Common myeloid progenitor, CD34-positive (primary cell): ENCODE results near the gene DHRS12.
"Not testable (repeated sequence)": the region's sequence is repeated elsewhere in the genome, so short reads cannot be mapped to it uniquely, and the experiment has no call there.

Experiments used
- CTCF ChIA-PET: fragments of 350-600 bp; sonication (Branson Sonifier 250); formaldehyde crosslinking; loops from one replicate; lab custom pipeline; 2021; ENCODE audit warnings: antibody characterized with exemption; lab: Charles Lee
- POLR2A ChIA-PET: fragments of 350-600 bp; sonication (Branson Sonifier 250); formaldehyde crosslinking; loops from one replicate; lab custom pipeline; 2021; ENCODE audit warnings: antibody characterized with exemption; lab: Charles Lee
- DNase-seq, 3 donors: peaks; one replicate each; pipeline versions ENCODE4 v3.0.0 to v3.0.0-alpha.2; 2013
- H3K27ac ChIP-seq, 2 experiments: 1 replicate in 1 of 2; 2 replicates in 1 of 2; pipeline ENCODE4 v1.7.0; 2013; ENCODE audit warnings: inconsistent platforms in 2 of 2, low read length in 2 of 2, mild to moderate bottlenecking in 2 of 2, low read depth in 1 of 2, moderate library complexity in 1 of 2; ENCODE audit not compliant: severe bottlenecking in 2 of 2, insufficient read depth in 1 of 2, poor library complexity in 1 of 2
- H3K27me3 ChIP-seq, 5 experiments: replicated peaks in 2 of 5; 1 replicate in 3 of 5; 2 replicates in 2 of 5; pipeline versions ENCODE4 v1.6.1 to v1.7.0; 2013; ENCODE audit warnings: low read length in 4 of 5, mild to moderate bottlenecking in 2 of 5, moderate library complexity in 2 of 5, inconsistent platforms in 1 of 5; ENCODE audit not compliant: insufficient read depth in 5 of 5, control insufficient read depth in 4 of 5
- H3K36me3 ChIP-seq, 4 experiments: 1 replicate in 2 of 4; 2 replicates in 2 of 4; pipeline versions ENCODE4 v1.6.1 to v1.7.0; 2013; ENCODE audit warnings: low read length in 3 of 4, control low read depth in 1 of 4, mild to moderate bottlenecking in 1 of 4; ENCODE audit not compliant: control insufficient read depth in 4 of 4, insufficient read depth in 4 of 4
- H3K4me1 ChIP-seq, 4 experiments: 1 replicate in 3 of 4; 2 replicates in 1 of 4; pipeline versions ENCODE4 v1.6.1 to v1.7.1; 2013; ENCODE audit warnings: low read length in 3 of 4, mild to moderate bottlenecking in 3 of 4, control low read depth in 1 of 4, inconsistent platforms in 1 of 4, moderate library complexity in 1 of 4; ENCODE audit not compliant: control insufficient read depth in 4 of 4, insufficient read depth in 4 of 4; ENCODE audit errors: control extremely low read depth in 1 of 4
- H3K4me3 ChIP-seq, 7 experiments: 1 replicate in 4 of 7; 2 replicates in 3 of 7; pipeline versions ENCODE4 v1.5.1 to v1.7.0; 2013; ENCODE audit warnings: mild to moderate bottlenecking in 7 of 7, low read length in 6 of 7, moderate library complexity in 6 of 7, inconsistent platforms in 2 of 7, low read depth in 2 of 7, control low read depth in 1 of 7; ENCODE audit not compliant: insufficient read depth in 4 of 7, control insufficient read depth in 1 of 7; ENCODE audit errors: extremely low read depth in 1 of 7
- H3K9me3 ChIP-seq, 5 experiments: 1 replicate in 4 of 5; 2 replicates in 1 of 5; pipeline versions ENCODE4 v1.6.1 to v1.7.1; 2013; ENCODE audit warnings: low read length in 4 of 5, mild to moderate bottlenecking in 2 of 5, inconsistent platforms in 1 of 5, low read depth in 1 of 5, moderate library complexity in 1 of 5; ENCODE audit not compliant: control insufficient read depth in 4 of 5, insufficient read depth in 2 of 5; ENCODE audit errors: control extremely low read depth in 1 of 5
- WGBS: methylation state at CpG from one replicate; pipeline ENCODE4 v1.1.5; 2013; ENCODE audit not compliant: insufficient coverage; 5-methylcytosine and 5-hydroxymethylcytosine counted together

DHRS12 gene

DNA sequence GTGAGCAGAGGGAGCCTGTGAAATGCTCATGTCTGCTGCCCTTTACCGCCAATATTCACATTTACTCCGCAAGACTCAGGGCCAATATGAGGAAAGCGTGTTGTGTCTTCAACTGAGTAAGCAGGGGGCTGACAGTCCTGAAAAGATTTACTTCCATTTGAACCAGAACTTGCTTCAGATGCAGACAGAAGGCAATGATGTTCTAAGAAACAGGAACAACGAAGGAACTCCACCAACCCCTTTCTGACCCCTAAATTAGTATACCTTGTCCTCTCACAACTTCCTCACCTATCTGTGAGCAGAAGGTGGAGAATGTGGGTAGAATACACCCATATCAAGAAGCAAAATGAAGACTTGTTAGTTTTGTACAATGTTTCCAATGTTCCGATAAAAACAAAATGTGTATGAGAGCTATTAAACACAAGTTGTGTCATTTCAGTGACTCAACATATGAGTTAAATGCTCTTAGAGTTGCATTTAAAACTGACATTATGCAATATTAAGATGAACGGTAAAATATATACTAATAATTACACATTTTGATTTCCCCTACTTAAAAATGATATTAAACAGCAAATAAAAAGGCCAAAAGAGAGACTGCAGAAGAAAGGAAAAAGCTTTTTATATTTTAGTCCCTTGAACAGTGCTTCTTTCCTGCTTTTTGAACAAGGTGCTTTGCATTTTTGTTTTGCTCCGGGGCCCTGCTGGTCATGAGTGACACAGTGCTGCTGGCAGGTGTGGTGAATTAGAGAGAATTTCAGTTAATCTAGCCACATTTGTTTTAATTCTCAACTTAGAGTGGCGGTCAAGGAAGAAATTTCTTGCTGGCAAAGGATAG is 25.0 kb upstream of the DHRS12 start:
- POLR2A ChIA-PET, result interaction anchor here (0.6 kb wide), 1 partner anchor 349 kb away, joined by 3 read pairs; no protein-coding TSS in a partner anchor
- Histone ChIP-seq H3K36me3 (no peaks in the 10 kb centered on the region), H3K27me3 (no peaks in the 10 kb centered on the region), H3K9me3 (no peaks in the 10 kb centered on the region), H3K4me3 (no peak overlapping the region), H3K4me1 (peaks cover 27 to 78% (median 56%) of the 10 kb centered on the region in 4 experiments), H3K27ac (no peak overlapping the region)
- WGBS, result 100% methylated on average over 3 of the region's 8 CpGs
- CTCF ChIA-PET, result interaction anchor here (0.9 to 7.5 kb wide), 8 partner anchors 9 to 395 kb away, joined by 3 to 58 read pairs (median 4); partner anchors contain the start of gene TMEM272
- DNase-seq, result no peak

DNA sequence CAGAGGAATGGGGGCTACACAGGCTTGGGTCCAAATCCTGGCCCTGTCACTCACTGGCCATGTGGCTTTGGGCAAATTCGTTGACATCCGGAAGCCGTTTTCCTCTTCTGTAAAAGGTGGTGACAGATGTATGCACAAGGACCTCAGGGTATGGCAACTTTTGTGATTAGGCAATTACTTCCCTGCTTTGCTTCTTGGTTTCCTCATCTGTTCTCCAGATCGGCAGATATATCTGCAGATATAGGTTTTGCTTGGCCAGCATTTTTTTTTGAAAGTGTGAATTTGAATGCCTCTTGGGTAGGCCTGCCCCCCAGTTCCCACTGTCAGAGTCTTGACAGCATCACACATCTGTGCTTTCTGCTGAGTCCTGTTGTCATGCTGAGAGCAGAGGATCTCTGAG is 23.3 kb upstream of the DHRS12 start:
- DNase-seq, result no peak
- Histone ChIP-seq H3K27me3 (no peaks in the 10 kb centered on the region), H3K9me3 (no peaks in the 10 kb centered on the region), H3K36me3 (no peaks in the 10 kb centered on the region), H3K4me3 (no peak overlapping the region), H3K4me1 (peaks cover 43 to 79% (median 61%) of the 10 kb centered on the region in 4 experiments), H3K27ac (no peak overlapping the region)
- ChIA-PET CTCF (interaction anchor here (1.2 to 7.5 kb wide), 6 partner anchors 8 to 392 kb away, joined by 3 to 58 read pairs (median 6); no protein-coding TSS in a partner anchor), POLR2A (interaction anchor here (0.5 kb wide), 1 partner anchor 40 kb away, joined by 3 read pairs; no protein-coding TSS in a partner anchor)
- WGBS, result 8% methylated on average over 4 of the region's 4 CpGs

DNA sequence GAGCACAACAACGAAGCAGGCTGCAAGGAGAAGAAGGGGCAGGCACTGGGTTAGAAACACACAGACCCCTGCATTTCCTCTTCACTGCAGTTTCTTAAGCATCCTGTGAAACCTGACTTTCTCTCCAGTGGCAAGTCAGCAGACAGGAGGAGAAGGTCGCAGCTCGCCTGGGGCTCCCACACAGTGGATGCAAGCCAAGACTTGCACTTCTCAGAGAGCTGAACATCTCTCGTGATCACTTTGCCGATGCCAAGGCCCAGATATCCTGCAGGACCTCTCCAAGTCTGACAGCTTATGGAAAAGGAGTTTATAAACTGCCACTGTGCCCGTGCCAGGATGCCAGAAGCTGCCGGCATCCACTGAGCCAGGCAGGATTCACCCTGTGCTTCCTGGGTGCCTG is 22.6 kb upstream of the DHRS12 start:
- Histone ChIP-seq H3K36me3 (no peaks in the 10 kb centered on the region), H3K27ac (no peak overlapping the region), H3K4me3 (peak overlapping the region in 1 of 7 experiments; percentile 11), H3K4me1 (peaks cover 49 to 82% (median 66%) of the 10 kb centered on the region in 4 experiments), H3K9me3 (no peaks in the 10 kb centered on the region), H3K27me3 (no peaks in the 10 kb centered on the region)
- 20% methylated on average over 7 of the region's 7 CpGs for WGBS
- ChIA-PET CTCF (interaction anchor here (1.1 to 7.5 kb wide), 6 partner anchors 8 to 392 kb away, joined by 3 to 58 read pairs (median 6); no protein-coding TSS in a partner anchor), POLR2A (interaction anchor here (0.5 kb wide), 1 partner anchor 40 kb away, joined by 3 read pairs; no protein-coding TSS in a partner anchor)
- DNase-seq, result peak in 1 of 3 donors; percentile 49

DNA sequence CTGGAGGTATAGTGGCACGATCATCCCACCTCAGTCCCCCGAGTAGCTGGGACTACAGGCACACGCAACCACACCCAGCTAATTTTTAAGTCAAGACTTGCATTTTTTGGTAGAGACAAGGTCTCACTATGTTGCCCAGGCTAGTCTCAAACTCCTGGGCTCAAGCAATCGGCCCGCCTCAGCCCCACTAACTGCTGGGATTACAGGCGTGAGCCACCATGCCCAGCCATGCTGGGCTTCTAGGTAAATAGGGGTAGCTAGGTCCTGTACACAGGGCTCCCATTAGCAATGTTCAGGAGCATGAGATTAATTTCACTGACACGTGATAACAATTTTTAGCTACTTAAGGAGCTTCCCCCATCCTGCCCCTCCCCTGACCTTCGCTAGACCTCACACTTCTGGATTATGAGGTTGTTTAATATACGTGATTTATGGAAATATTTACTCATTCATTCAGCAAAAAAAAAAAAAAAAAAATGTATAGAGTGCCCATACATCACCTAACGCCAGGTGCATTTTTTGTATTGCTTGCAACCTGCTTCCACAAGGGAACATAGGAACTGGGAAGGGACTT is 21.8 kb upstream of the DHRS12 start:
- Histone ChIP-seq H3K9me3 (no peaks in the 10 kb centered on the region), H3K4me3 (no peak overlapping the region), H3K27ac (no peak overlapping the region), H3K4me1 (peaks cover 56 to 90% (median 74%) of the 10 kb centered on the region in 4 experiments), H3K27me3 (no peaks in the 10 kb centered on the region), H3K36me3 (no peaks in the 10 kb centered on the region)
- POLR2A ChIA-PET, result interaction anchor here (0.5 kb wide), 1 partner anchor 103 kb away, joined by 4 read pairs; no protein-coding TSS in a partner anchor
- CTCF ChIA-PET, result interaction anchor here (0.8 to 7.5 kb wide), 7 partner anchors 9 to 21 kb away, joined by 3 to 58 read pairs (median 6); no protein-coding TSS in a partner anchor
- peak in 1 of 3 donors; percentile 47 for DNase-seq
- WGBS, result 76% methylated on average over 5 of the region's 10 CpGs

DNA sequence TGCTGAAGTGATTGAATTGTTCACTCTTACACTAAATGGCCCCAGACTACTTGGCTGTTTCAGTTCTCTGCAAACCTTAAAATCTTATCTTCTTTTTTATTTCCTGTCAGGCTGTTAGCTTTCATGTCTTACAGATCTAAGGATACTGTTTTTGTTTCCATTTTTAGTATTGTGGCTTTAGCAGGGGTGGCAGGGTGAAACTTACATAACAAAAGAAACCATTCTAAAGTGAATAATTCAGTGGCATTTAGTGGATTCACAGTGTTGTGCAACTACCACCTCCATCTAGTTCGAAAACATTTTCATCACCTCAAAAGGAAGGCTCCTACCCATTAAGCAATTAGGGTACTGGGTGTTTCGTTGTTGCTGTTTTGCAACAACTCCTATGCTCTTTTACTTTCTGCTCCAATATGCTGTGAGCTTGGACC is 21.2 kb upstream of the DHRS12 start:
- peak; percentile 40 to 89 (median 82) for DNase-seq
- ChIA-PET CTCF (interaction anchor here (0.8 to 7.5 kb wide), 6 partner anchors 10 to 21 kb away, joined by 3 to 58 read pairs (median 8); no protein-coding TSS in a partner anchor), POLR2A (no interaction called here)
- Histone ChIP-seq H3K27me3 (no peaks in the 10 kb centered on the region), H3K4me3 (peak overlapping the region in 1 of 7 experiments; percentile 2), H3K4me1 (peaks cover 58 to 90% (median 76%) of the 10 kb centered on the region in 4 experiments), H3K9me3 (no peaks in the 10 kb centered on the region), H3K36me3 (no peaks in the 10 kb centered on the region), H3K27ac (no peak overlapping the region)
- WGBS, result 0% methylated on average over 1 of the region's 2 CpGs

DNA sequence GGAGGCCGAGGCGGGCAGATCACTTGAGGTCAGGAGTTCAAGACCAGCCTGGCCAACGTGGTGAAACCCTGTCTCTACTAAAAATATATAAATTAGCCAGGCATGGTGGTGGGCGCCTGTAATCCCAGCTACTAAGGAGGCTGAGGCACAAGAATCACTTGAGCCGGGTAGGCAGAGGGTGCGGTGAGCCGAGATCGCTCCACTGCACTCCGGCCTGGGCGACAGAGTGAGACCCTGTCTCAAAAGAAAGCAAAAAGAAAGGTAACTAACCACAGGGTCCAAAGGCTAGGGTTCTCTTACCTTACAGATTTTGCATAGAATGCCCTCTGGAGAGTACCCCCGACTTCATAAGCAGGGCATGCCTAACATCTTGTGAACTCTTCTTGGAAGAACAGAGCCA is 20.7 kb upstream of the DHRS12 start:
- H3K9me3 ChIP-seq, H3K27me3 ChIP-seq, POLR2A ChIA-PET, H3K27ac ChIP-seq, H3K36me3 ChIP-seq, DNase-seq: not testable (repeated sequence)
- 99% methylated on average over 8 of the region's 11 CpGs for WGBS
- CTCF ChIA-PET, result interaction anchor here (7.5 kb wide), 1 partner anchor 10 kb away, joined by 58 read pairs; no protein-coding TSS in a partner anchor
- peak overlapping the region in 1 of 7 experiments; percentile 2 for H3K4me3 ChIP-seq
- H3K4me1 ChIP-seq, result peaks cover 59 to 85% (median 74%) of the 10 kb centered on the region in 4 experiments
